Activated T-helper 17 cell treated with anti-CD3 and anti-CD28 coated beads, Interleukin-2, amount 50 U/mL, for 72 hours (primary cell): ENCODE results near the gene ZNF398. TPM values are rescaled to one million over a fixed set of nuclear protein-coding genes. Genes with fewer than 3 reads are reported as not detected.

Experiments
- ATAC-seq: fragments of 150-1000 bp; cut with Tn5 transposase; replicated peaks from 2 replicates; pipeline ENCODE4 v1.10.0; 2021; ENCODE audit warnings: mild to moderate bottlenecking, moderate library complexity
- H3K27ac Mint-ChIP-seq: one replicate; pipeline ENCODE4 v1.8.0; 2022; ENCODE audit warnings: mixed read lengths
- H3K27me3 Mint-ChIP-seq: one replicate; pipeline ENCODE4 v1.8.0; 2022; ENCODE audit warnings: mixed read lengths
- H3K36me3 Mint-ChIP-seq: one replicate; pipeline ENCODE4 v1.8.0; 2022; ENCODE audit warnings: low read depth, mild to moderate bottlenecking, mixed read lengths
- H3K4me1 Mint-ChIP-seq: one replicate; pipeline ENCODE4 v1.8.0; 2022; ENCODE audit warnings: mixed read lengths
- H3K4me3 Mint-ChIP-seq: one replicate; pipeline ENCODE4 v1.8.0; 2022; ENCODE audit warnings: mild to moderate bottlenecking, mixed read lengths
- H3K9me3 Mint-ChIP-seq: one replicate; pipeline ENCODE4 v1.8.0; 2022; ENCODE audit warnings: mixed read lengths
- total RNA-seq, 2 donors: library from RNA; stranded (reverse); gene quantifications; one replicate each; pipeline ENCODE4 v1.2.3, GENCODE V29; 2022

ZNF398 gene
- total RNA-seq = 10 to 100 TPM; 11.3 to 13.8 TPM

- peaks cover 12% of the 10 kb centered on the region for H3K36me3 Mint-ChIP-seq
- peak within 1 kb of the TSS; percentile 96 for H3K27ac Mint-ChIP-seq
- H3K4me1 Mint-ChIP-seq = peaks cover 18% of the 10 kb centered on the region
- H3K4me3 Mint-ChIP-seq = peak within 1 kb of the TSS; percentile 93
- no peaks in the 10 kb centered on the region for H3K9me3 Mint-ChIP-seq
- peak; percentile 79 for ATAC-seq
- no peaks in the 10 kb centered on the region for H3K27me3 Mint-ChIP-seq
Observed at GRCh38 chr7:149147072-149147751, at the start of gene ZNF398. ZNF398 (plus strand) TSS chr7:149147453; CDS start chr7:149147743, 290 bp downstream.

GRCh38 chr7:149099058-149099457 is 48.2 kb upstream of the ZNF398 start:
- Mint-ChIP-seq H3K4me1 (no peaks in the 10 kb centered on the region), H3K4me3 (no peak overlapping the region), H3K9me3 (no peaks in the 10 kb centered on the region), H3K27ac (no peak overlapping the region), H3K27me3 (no peaks in the 10 kb centered on the region), H3K36me3 (no peaks in the 10 kb centered on the region)
- no peak for ATAC-seq

GRCh38 chr7:149100821-149101220 is 46.4 kb upstream of the ZNF398 start:
- Mint-ChIP-seq H3K4me1 (no peaks in the 10 kb centered on the region), H3K27ac (no peak overlapping the region), H3K9me3 (no peaks in the 10 kb centered on the region), H3K4me3 (no peak overlapping the region), H3K36me3 (no peaks in the 10 kb centered on the region), H3K27me3 (no peaks in the 10 kb centered on the region)
- no peak for ATAC-seq

GRCh38 chr7:149102666-149103065 is 44.6 kb upstream of the ZNF398 start:
- Mint-ChIP-seq H3K36me3 (no peaks in the 10 kb centered on the region), H3K4me3 (no peak overlapping the region), H3K4me1 (no peaks in the 10 kb centered on the region), H3K9me3 (no peaks in the 10 kb centered on the region), H3K27me3 (no peaks in the 10 kb centered on the region), H3K27ac (no peak overlapping the region)
- no peak for ATAC-seq

GRCh38 chr7:149103424-149103823 is 43.8 kb upstream of the ZNF398 start:
- no peaks in the 10 kb centered on the region for H3K36me3 Mint-ChIP-seq
- H3K9me3 Mint-ChIP-seq = no peaks in the 10 kb centered on the region
- ATAC-seq = no peak
- H3K4me1 Mint-ChIP-seq = no peaks in the 10 kb centered on the region
- H3K27me3 Mint-ChIP-seq = no peaks in the 10 kb centered on the region
- H3K4me3 Mint-ChIP-seq = no peak overlapping the region
- H3K27ac Mint-ChIP-seq = no peak overlapping the region

GRCh38 chr7:149104214-149104613 is 43.0 kb upstream of the ZNF398 start:
- no peaks in the 10 kb centered on the region for H3K36me3 Mint-ChIP-seq
- H3K4me1 Mint-ChIP-seq = no peaks in the 10 kb centered on the region
- no peak overlapping the region for H3K27ac Mint-ChIP-seq
- no peak overlapping the region for H3K4me3 Mint-ChIP-seq
- no peaks in the 10 kb centered on the region for H3K9me3 Mint-ChIP-seq
- H3K27me3 Mint-ChIP-seq = no peaks in the 10 kb centered on the region
- ATAC-seq = no peak

GRCh38 chr7:149104749-149105148 is 42.5 kb upstream of the ZNF398 start:
- no peaks in the 10 kb centered on the region for H3K27me3 Mint-ChIP-seq
- H3K9me3 Mint-ChIP-seq = no peaks in the 10 kb centered on the region
- no peaks in the 10 kb centered on the region for H3K4me1 Mint-ChIP-seq
- H3K36me3 Mint-ChIP-seq = no peaks in the 10 kb centered on the region
- H3K27ac Mint-ChIP-seq = no peak overlapping the region
- no peak for ATAC-seq
- no peak overlapping the region for H3K4me3 Mint-ChIP-seq

GRCh38 chr7:149109969-149110368 is 37.3 kb upstream of the ZNF398 start:
- H3K27me3 Mint-ChIP-seq = no peaks in the 10 kb centered on the region
- H3K4me3 Mint-ChIP-seq = no peak overlapping the region
- no peak overlapping the region for H3K27ac Mint-ChIP-seq
- no peak for ATAC-seq
- no peaks in the 10 kb centered on the region for H3K36me3 Mint-ChIP-seq
- H3K4me1 Mint-ChIP-seq = no peaks in the 10 kb centered on the region
- no peaks in the 10 kb centered on the region for H3K9me3 Mint-ChIP-seq

GRCh38 chr7:149125189-149125862 is 21.9 kb upstream of the ZNF398 start:
- no peaks in the 10 kb centered on the region for H3K9me3 Mint-ChIP-seq
- ATAC-seq = no peak

GRCh38 chr7:149125863-149126661 is 21.2 kb upstream of the ZNF398 start, which contains the start of gene ZNF425:
ZNF425 (minus strand) TSS chr7:149126324; CDS start chr7:149126213, 111 bp downstream.
- Mint-ChIP-seq H3K27me3 (no peaks in the 10 kb centered on the region), H3K4me3 (peak within 1 kb of the TSS; percentile 98), H3K9me3 (no peaks in the 10 kb centered on the region), H3K4me1 (peaks cover 16% of the 10 kb centered on the region), H3K27ac (peak within 1 kb of the TSS; percentile 97), H3K36me3 (peaks cover 49% of the 10 kb centered on the region)
- ATAC-seq = peak; percentile 85

More at GRCh38 chr7:149125189-149125862, 21.9 kb upstream of the ZNF398 start:
- Mint-ChIP-seq H3K4me3 (peak overlapping the region; percentile 98), H3K27ac (peak overlapping the region; percentile 97), H3K27me3 (no peaks in the 10 kb centered on the region), H3K4me1 (peaks cover 16% of the 10 kb centered on the region), H3K36me3 (peaks cover 42% of the 10 kb centered on the region)

GRCh38 chr7:149126662-149127266 is 20.5 kb upstream of the ZNF398 start:
- Mint-ChIP-seq H3K27me3 (no peaks in the 10 kb centered on the region), H3K4me1 (peaks cover 16% of the 10 kb centered on the region), H3K36me3 (peaks cover 56% of the 10 kb centered on the region), H3K4me3 (peak overlapping the region; percentile 98), H3K27ac (peak overlapping the region; percentile 97), H3K9me3 (no peaks in the 10 kb centered on the region)
- peak; percentile 53 for ATAC-seq

- no peak for ATAC-seq
- H3K9me3 Mint-ChIP-seq = no peaks in the 10 kb centered on the region
- no peak overlapping the region for H3K27ac Mint-ChIP-seq
- peaks cover 7% of the 10 kb centered on the region for H3K4me1 Mint-ChIP-seq
- H3K27me3 Mint-ChIP-seq = no peaks in the 10 kb centered on the region
- peaks cover 65% of the 10 kb centered on the region for H3K36me3 Mint-ChIP-seq
- no peak overlapping the region for H3K4me3 Mint-ChIP-seq
Observed at GRCh38 chr7:149130572-149131198, 16.6 kb upstream of the ZNF398 start.

GRCh38 chr7:149133028-149133710 is 14.1 kb upstream of the ZNF398 start:
- no peak overlapping the region for H3K4me3 Mint-ChIP-seq
- no peaks in the 10 kb centered on the region for H3K9me3 Mint-ChIP-seq
- peaks cover 40% of the 10 kb centered on the region for H3K36me3 Mint-ChIP-seq
- no peaks in the 10 kb centered on the region for H3K27me3 Mint-ChIP-seq
- no peak for ATAC-seq
- H3K27ac Mint-ChIP-seq = no peak overlapping the region
- H3K4me1 Mint-ChIP-seq = peaks cover 2% of the 10 kb centered on the region
